Measurements from ENCODE around the gene UBAP2. TPM values are rescaled to one million over a fixed set of nuclear protein-coding genes. Genes with fewer than 3 reads are reported as not detected.

Gene UBAP2
- total RNA-seq, result 10 to 100 TPM; 42.6 to 43.7 TPM

GRCh38 chr9:34048727-34049629 is at the start of gene UBAP2:
UBAP2 (minus strand) TSS chr9:34048887; CDS start chr9:34017148, 31,739 bp downstream.
- DNase-seq, result peak; percentile 97
- peak within 1 kb of the TSS; percentile 89 for H3K4me3 Mint-ChIP-seq
- peaks cover 58% of the 10 kb centered on the region for H3K4me1 Mint-ChIP-seq
- no peaks in the 10 kb centered on the region for H3K9me3 Mint-ChIP-seq
- H3K36me3 Mint-ChIP-seq (ENCODE audit: low read depth), result peaks cover 5% of the 10 kb centered on the region
- ChIA-PET CTCF (interaction anchor here (0.8 to 2.5 kb wide), 5 partner anchors 24 to 355 kb away, joined by 3 to 11 read pairs (median 4); no protein-coding TSS in a partner anchor), POLR2A (interaction anchor here (0.6 to 2.7 kb wide), 28 partner anchors 9 to 758 kb away, joined by 3 to 16 read pairs (median 4); partner anchors contain the start of genes DCAF12, NFX1, UBAP1 and UBE2R2)
- H3K27me3 Mint-ChIP-seq, result no peaks in the 10 kb centered on the region
- peak within 1 kb of the TSS; percentile 97 for H3K27ac Mint-ChIP-seq

GRCh38 chr9:34098307-34098706 is 49.6 kb upstream of the UBAP2 start:
- Mint-ChIP-seq H3K36me3 (ENCODE audit: low read depth) (peaks cover 42% of the 10 kb centered on the region), H3K4me3 (no peak overlapping the region), H3K27ac (no peak overlapping the region), H3K9me3 (no peaks in the 10 kb centered on the region), H3K4me1 (peaks cover under 1% of the 10 kb centered on the region), H3K27me3 (no peaks in the 10 kb centered on the region)
- DNase-seq, result no peak
- ChIA-PET CTCF (interaction anchor here (0.9 kb wide), 1 partner anchor 154 kb away, joined by 3 read pairs; no protein-coding TSS in a partner anchor), POLR2A (interaction anchor here (2.0 kb wide), 1 partner anchor 49 kb away, joined by 6 read pairs; the partner anchor contains the start of gene UBAP2)

- DNase-seq, result no peak
- POLR2A ChIA-PET, result interaction anchor here (2.0 kb wide), 1 partner anchor 49 kb away, joined by 6 read pairs; the partner anchor contains the start of gene UBAP2
- no peaks in the 10 kb centered on the region for H3K27me3 Mint-ChIP-seq
- no peaks in the 10 kb centered on the region for H3K9me3 Mint-ChIP-seq
- H3K36me3 Mint-ChIP-seq (ENCODE audit: low read depth), result peaks cover 46% of the 10 kb centered on the region
- H3K4me3 Mint-ChIP-seq, result no peak overlapping the region
- no peak overlapping the region for H3K27ac Mint-ChIP-seq
- CTCF ChIA-PET, result no interaction called here
- H3K4me1 Mint-ChIP-seq, result peaks cover 5% of the 10 kb centered on the region
Measured at GRCh38 chr9:34097865-34098264, 49.2 kb upstream of the UBAP2 start.

GRCh38 chr9:34096751-34097150 is 48.1 kb upstream of the UBAP2 start:
- ChIA-PET CTCF (interaction anchor here (0.6 kb wide), 1 partner anchor 64 kb away, joined by 3 read pairs; no protein-coding TSS in a partner anchor), POLR2A (no interaction called here)
- H3K36me3 Mint-ChIP-seq (ENCODE audit: low read depth), result peaks cover 46% of the 10 kb centered on the region
- H3K9me3 Mint-ChIP-seq, result no peaks in the 10 kb centered on the region
- H3K4me3 Mint-ChIP-seq, result no peak overlapping the region
- H3K27ac Mint-ChIP-seq, result no peak overlapping the region
- H3K4me1 Mint-ChIP-seq, result peaks cover 15% of the 10 kb centered on the region
- H3K27me3 Mint-ChIP-seq, result no peaks in the 10 kb centered on the region
- no peak for DNase-seq

GRCh38 chr9:34093578-34093977 is 44.9 kb upstream of the UBAP2 start:
- no peaks in the 10 kb centered on the region for H3K9me3 Mint-ChIP-seq
- no peaks in the 10 kb centered on the region for H3K27me3 Mint-ChIP-seq
- ChIA-PET POLR2A (no interaction called here), CTCF (interaction anchor here (2.1 kb wide), 1 partner anchor 20 kb away, joined by 8 read pairs; no protein-coding TSS in a partner anchor)
- H3K4me3 Mint-ChIP-seq, result no peak overlapping the region
- H3K27ac Mint-ChIP-seq, result no peak overlapping the region
- H3K4me1 Mint-ChIP-seq, result peaks cover 18% of the 10 kb centered on the region
- DNase-seq, result no peak
- H3K36me3 Mint-ChIP-seq (ENCODE audit: low read depth), result peaks cover 56% of the 10 kb centered on the region

- H3K4me3 Mint-ChIP-seq, result no peak overlapping the region
- no peaks in the 10 kb centered on the region for H3K27me3 Mint-ChIP-seq
- H3K27ac Mint-ChIP-seq, result no peak overlapping the region
- ChIA-PET CTCF (no interaction called here), POLR2A (no interaction called here)
- peaks cover 61% of the 10 kb centered on the region for H3K36me3 Mint-ChIP-seq (ENCODE audit: low read depth)
- H3K9me3 Mint-ChIP-seq, result no peaks in the 10 kb centered on the region
- H3K4me1 Mint-ChIP-seq, result peaks cover 18% of the 10 kb centered on the region
- DNase-seq, result no peak
Measured at GRCh38 chr9:34089311-34089710, 40.6 kb upstream of the UBAP2 start.

GRCh38 chr9:34087370-34087769 is 38.7 kb upstream of the UBAP2 start:
- H3K36me3 Mint-ChIP-seq (ENCODE audit: low read depth), result peaks cover 48% of the 10 kb centered on the region
- POLR2A ChIA-PET, result no interaction called here
- DNase-seq, result no peak
- no peaks in the 10 kb centered on the region for H3K27me3 Mint-ChIP-seq
- no peak overlapping the region for H3K4me3 Mint-ChIP-seq
- no peaks in the 10 kb centered on the region for H3K9me3 Mint-ChIP-seq
- CTCF ChIA-PET, result interaction anchor here (1.1 kb wide), 1 partner anchor 13 kb away, joined by 3 read pairs; no protein-coding TSS in a partner anchor
- no peak overlapping the region for H3K27ac Mint-ChIP-seq
- H3K4me1 Mint-ChIP-seq, result peaks cover 9% of the 10 kb centered on the region

GRCh38 chr9:34086864-34087263 is 38.2 kb upstream of the UBAP2 start:
- Mint-ChIP-seq H3K27ac (no peak overlapping the region), H3K9me3 (no peaks in the 10 kb centered on the region), H3K4me1 (peaks cover 4% of the 10 kb centered on the region), H3K36me3 (ENCODE audit: low read depth) (peaks cover 44% of the 10 kb centered on the region), H3K4me3 (no peak overlapping the region), H3K27me3 (no peaks in the 10 kb centered on the region)
- ChIA-PET POLR2A (no interaction called here), CTCF (interaction anchor here (1.1 kb wide), 1 partner anchor 13 kb away, joined by 3 read pairs; no protein-coding TSS in a partner anchor)
- DNase-seq, result no peak

- Mint-ChIP-seq H3K4me3 (no peak overlapping the region), H3K27ac (no peak overlapping the region), H3K36me3 (ENCODE audit: low read depth) (peaks cover 40% of the 10 kb centered on the region), H3K9me3 (no peaks in the 10 kb centered on the region), H3K27me3 (no peaks in the 10 kb centered on the region), H3K4me1 (no peaks in the 10 kb centered on the region)
- POLR2A ChIA-PET, result no interaction called here
- no peak for DNase-seq
- CTCF ChIA-PET, result interaction anchor here (1.1 to 2.9 kb wide), 2 partner anchors 12 to 272 kb away, joined by 3 to 13 read pairs; no protein-coding TSS in a partner anchor
Measured at GRCh38 chr9:34085581-34086500, 37.2 kb upstream of the UBAP2 start.

- Mint-ChIP-seq H3K4me1 (no peaks in the 10 kb centered on the region), H3K9me3 (no peaks in the 10 kb centered on the region), H3K27me3 (no peaks in the 10 kb centered on the region), H3K4me3 (no peak overlapping the region), H3K27ac (no peak overlapping the region), H3K36me3 (ENCODE audit: low read depth) (peaks cover 37% of the 10 kb centered on the region)
- CTCF ChIA-PET, result interaction anchor here (0.6 to 2.9 kb wide), 3 partner anchors 11 to 271 kb away, joined by 3 to 13 read pairs (median 3); no protein-coding TSS in a partner anchor
- DNase-seq, result no peak
- POLR2A ChIA-PET, result no interaction called here
Measured at GRCh38 chr9:34084562-34084961, 35.9 kb upstream of the UBAP2 start.

GRCh38 chr9:34079181-34079580 is 30.5 kb upstream of the UBAP2 start:
- no peaks in the 10 kb centered on the region for H3K27me3 Mint-ChIP-seq
- ChIA-PET CTCF (interaction anchor here (1.0 to 1.2 kb wide), 2 partner anchors 13 to 154 kb away, joined by 3 read pairs; no protein-coding TSS in a partner anchor), POLR2A (no interaction called here)
- H3K4me3 Mint-ChIP-seq, result no peak overlapping the region
- H3K4me1 Mint-ChIP-seq, result peaks cover 1% of the 10 kb centered on the region
- no peak overlapping the region for H3K27ac Mint-ChIP-seq
- H3K36me3 Mint-ChIP-seq (ENCODE audit: low read depth), result no peaks in the 10 kb centered on the region
- H3K9me3 Mint-ChIP-seq, result no peaks in the 10 kb centered on the region
- no peak for DNase-seq

- H3K4me3 Mint-ChIP-seq, result no peak overlapping the region
- no peak overlapping the region for H3K27ac Mint-ChIP-seq
- no peaks in the 10 kb centered on the region for H3K9me3 Mint-ChIP-seq
- no peak for DNase-seq
- ChIA-PET POLR2A (interaction anchor here (0.7 to 3.0 kb wide), 3 partner anchors 25 to 121 kb away, joined by 4 to 16 read pairs (median 4); partner anchors contain the start of genes DCAF12 and UBAP2), CTCF (interaction anchor here (0.6 to 3.0 kb wide), 28 partner anchors 11 to 1570 kb away, joined by 3 to 22 read pairs (median 5); partner anchors contain the start of gene UBAP2)
- peaks cover 11% of the 10 kb centered on the region for H3K4me1 Mint-ChIP-seq
- peaks cover 2% of the 10 kb centered on the region for H3K27me3 Mint-ChIP-seq
- H3K36me3 Mint-ChIP-seq (ENCODE audit: low read depth), result no peaks in the 10 kb centered on the region
Measured at GRCh38 chr9:34072868-34073590, 24.3 kb upstream of the UBAP2 start.
